ENCODE results near the gene IL3. TPM values are rescaled to one million over a fixed set of nuclear protein-coding genes. Genes with fewer than 3 reads are reported as not detected.

The IL3 gene
- total RNA-seq, 1 donor from 2014 or later = not detected

GRCh38 chr5:132056610-132057497 lies 3.6 kb upstream of the IL3 start:
- DNase-seq (ENCODE audit: low spot score) = peak; percentile 31

GRCh38 chr5:132057498-132058255 lies 2.8 kb upstream of the IL3 start:
- peak; percentile 32 for DNase-seq (ENCODE audit: low spot score)
- ATAC-seq = no peak

More at GRCh38 chr5:132056610-132057497, 3.6 kb upstream of the IL3 start:
- ATAC-seq = no peak

- DNase-seq (ENCODE audit: low spot score) (no peak), ATAC-seq (no peak)
Observed at GRCh38 chr5:132058646-132059042, 1.8 kb upstream of the IL3 start.

GRCh38 chr5:132059043-132059695 lies 1.3 kb upstream of the IL3 start:
- DNase-seq (ENCODE audit: low spot score) (peak; percentile 31), ATAC-seq (no peak)

DNA sequence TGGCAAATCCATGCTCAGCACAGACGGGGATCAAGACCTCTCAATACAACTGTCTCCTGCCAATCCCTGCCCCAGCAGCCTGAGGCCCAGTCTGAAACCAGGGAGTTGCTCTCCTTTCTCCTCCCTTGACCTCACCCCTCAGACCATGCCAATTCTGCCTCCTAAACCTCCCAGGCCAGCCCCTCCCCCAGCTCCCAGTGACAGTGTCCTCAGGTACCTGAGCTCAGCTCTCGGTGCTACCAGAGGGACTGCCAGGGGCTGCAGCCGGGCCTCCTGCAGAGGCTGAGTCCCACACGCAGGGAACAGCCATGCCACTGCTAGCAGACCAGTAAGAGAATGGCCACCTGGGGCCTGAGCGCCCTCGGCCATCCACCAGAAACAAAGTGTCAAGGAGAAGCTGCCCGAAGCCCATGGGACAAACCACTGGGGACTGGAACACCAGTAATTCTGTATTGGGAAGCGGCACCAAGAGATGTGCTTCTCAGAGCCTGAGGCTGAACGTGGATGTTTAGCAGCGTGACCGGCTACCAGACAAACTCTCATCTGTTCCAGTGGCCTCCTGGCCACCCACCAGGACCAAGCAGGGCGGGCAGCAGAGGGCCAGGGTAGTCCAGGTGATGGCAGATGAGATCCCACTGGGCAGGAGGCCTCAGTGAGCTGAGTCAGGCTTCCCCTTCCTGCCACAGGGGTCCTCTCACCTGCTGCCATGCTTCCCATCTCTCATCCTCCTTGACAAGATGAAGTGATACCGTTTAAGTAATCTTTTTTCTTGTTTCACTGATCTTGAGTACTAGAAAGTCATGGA lies 557 bp upstream of the IL3 start:
- DNase-seq (ENCODE audit: low spot score) (peak; percentile 31), ATAC-seq (no peak)

GRCh38 chr5:132063090-132063911 lies 2.8 kb downstream of the IL3 start:
- peak; percentile 88 for ATAC-seq
- peak; percentile 69 for DNase-seq (ENCODE audit: low spot score)

DNA sequence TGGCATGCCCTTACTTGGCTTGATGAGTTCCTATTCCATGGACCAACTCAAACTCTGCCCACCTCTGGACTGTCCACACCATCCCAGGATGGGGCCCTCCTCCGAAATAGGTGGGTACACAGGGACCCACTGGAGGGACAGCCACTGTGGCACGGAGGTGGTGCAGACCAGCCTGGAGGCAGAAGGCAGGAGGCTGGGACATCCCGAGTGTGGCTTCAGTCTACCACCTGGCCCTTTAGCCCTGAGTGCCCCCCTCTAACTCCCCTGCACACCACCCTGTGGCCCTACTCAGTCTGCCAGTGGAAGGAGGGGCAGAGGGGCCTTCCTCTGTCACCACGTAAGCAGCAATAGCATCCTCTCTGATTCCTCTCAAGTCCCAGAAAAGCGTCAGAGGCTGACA lies 3.7 kb downstream of the IL3 start:
- ATAC-seq (no peak), DNase-seq (ENCODE audit: low spot score) (no peak)

DNA sequence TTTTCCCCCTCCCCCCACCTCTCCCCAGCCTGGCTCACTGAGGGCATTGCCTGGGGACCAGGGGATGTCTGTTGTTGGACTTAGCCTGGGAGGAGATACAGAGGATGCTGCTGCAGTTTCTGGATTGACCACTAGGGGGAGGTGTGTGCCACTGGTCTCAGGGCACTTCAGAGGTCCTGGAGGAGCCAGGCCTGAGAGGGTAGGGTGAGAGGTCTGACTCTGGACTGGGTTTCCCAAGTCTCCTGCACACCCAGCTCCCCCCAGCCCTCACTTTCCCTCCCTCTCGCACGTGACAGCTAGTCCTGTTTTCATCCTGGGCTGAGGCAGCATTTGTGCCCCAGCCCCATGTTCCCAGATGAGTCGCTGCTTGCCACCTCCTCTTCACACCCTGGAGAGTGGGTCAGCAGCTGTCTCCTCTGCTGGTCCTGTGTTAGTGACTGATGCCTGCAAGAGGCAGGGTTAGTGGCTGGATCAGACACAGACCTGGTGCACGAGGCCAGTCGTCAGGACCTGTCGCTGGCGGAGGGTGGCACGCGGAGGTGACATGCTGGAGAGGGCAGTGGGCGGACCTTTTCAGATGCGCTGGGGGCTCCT lies 4.4 kb downstream of the IL3 start:
- ATAC-seq (peak; percentile 82), DNase-seq (ENCODE audit: low spot score) (peak; percentile 63)

DNA sequence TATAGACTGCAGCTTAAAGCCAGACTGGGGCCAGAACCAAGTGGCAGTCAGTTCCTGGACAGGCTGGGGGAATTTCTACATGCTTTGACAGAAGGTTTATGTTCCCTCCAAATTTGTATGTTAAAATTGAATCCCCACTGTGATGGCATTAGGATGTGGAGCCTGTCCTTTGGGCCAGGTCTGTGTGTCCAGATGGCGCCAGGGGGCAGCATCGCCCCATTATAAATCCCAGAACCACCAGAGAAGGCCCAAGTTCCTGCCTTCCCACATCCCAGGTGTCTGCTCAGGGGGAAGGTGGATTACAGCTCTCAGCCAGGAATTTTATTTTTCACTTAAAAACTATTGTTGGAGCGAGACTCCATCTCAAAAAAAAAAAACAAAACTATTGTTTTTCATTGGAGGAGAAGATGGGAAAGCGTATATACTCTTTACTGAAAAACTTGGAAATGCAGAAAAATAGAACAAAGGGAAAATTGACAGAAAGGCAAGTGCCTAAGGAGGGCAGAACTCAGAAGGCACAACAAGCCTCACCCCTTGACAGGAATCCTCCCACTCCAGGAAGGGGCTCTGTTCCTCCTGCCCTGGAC lies 5.0 kb downstream of the IL3 start:
- peak; percentile 41 for ATAC-seq

DNA sequence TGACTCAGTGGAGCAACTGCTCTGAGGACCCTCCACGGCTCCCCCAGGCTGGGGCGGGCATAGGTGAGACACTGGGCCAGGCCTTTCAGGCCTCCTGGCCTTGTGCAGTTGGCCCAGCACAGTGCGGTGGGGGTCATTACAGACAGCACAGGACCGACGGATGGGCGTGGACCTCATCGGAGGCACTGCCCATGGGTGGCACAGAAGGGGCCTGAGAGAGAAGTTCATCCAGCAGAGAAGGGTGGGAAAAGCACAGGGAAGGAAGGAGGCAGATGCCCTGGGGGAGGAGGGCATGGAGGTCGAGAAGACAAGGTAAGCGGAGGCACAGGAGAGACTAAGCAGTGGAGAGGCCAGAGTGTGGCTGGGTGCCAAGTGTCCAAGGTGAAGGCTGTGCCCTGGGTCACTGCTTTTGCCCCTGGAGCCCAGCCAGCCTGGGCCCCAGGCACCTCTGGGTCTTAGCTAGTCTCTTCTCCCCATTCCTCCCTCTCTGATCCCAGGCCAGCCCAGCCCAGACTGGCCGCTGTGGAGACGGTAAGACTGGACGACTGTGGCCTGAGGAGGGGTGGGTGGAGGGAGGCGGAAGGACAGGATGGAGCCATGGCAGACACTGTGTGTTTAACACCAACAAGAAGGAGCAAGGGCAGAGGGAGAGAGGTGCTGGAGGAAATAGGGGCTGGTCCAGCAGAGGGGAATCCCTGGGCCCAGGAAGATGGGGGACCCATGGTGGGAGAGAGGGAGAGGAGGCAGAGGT lies 5.7 kb downstream of the IL3 start:
- no peak for DNase-seq (ENCODE audit: low spot score)
- no peak for ATAC-seq

More for the DNA sequence above, 5.0 kb downstream of the IL3 start:
- DNase-seq (ENCODE audit: low spot score) = no peak

GRCh38 chr5:132066871-132067270 lies 6.4 kb downstream of the IL3 start:
- DNase-seq (ENCODE audit: low spot score) (no peak), ATAC-seq (no peak)

DNA sequence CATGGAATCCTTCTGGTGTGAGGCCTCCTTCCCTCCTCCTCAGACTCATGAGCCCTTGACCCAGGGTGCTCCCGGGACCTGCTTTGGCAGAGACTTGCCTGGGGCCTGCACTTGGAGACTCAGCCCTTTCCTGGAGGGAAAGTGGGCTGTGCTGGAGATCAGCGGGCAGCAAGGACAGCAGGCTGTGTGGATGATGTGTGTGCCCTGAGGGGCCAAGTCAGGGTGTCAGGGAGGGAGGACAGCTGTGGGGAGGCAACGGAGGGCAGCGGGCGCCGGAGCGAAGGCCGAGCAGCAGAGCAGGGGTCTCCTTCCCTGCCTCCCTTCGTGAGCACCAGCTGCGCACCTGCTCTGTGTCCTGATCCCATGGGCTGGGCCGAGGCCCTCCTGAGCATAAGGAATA lies 7.0 kb downstream of the IL3 start:
- DNase-seq (ENCODE audit: low spot score) (no peak), ATAC-seq (no peak)

DNA sequence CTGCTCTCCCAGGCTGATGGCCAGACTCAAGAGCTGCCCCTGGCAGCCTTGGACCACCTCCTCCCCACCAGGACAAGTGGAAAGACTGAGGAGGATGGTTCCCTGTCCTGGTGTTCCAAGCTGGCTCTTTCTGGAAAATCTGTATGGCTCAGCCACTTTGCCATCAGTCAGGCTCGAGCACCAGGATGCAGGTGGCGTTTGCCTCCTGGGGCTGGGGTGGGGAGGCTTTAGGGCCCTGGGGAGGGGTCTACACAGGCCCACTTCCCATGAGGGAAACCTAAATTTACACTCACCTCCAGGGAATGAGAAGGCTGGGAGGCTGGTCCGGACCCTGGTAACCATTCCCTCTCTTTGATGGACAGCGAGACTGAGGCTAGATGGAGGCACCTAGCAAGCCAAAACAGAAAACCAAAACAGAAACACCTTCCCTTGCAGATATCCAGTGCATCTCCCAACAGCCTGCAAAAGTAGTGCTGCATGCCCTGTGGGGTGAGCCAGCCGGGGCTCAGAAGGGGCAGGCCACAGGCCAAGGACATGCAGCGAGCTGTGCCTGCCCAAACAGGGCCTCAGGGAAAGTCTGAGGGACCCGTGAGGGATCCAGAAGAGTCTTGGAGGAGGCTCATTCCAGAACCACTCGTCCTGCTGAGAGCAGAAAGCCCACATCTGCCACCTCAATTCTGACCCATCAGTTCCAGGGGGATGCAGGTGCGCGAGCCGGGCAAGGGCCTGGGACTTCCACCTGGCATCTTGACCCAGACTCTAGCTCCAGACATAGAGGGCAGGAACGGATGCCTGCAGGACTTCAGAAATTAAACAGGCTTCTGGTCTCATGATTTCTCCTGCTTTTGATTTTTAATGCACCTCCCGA lies 7.7 kb downstream of the IL3 start:
- no peak for DNase-seq (ENCODE audit: low spot score)

GRCh38 chr5:132069561-132069960 lies 9.1 kb downstream of the IL3 start:
- ATAC-seq (no peak), DNase-seq (ENCODE audit: low spot score) (no peak)

More for the DNA sequence above, 7.7 kb downstream of the IL3 start:
- ATAC-seq = no peak

GRCh38 chr5:132069994-132070393 lies 9.5 kb downstream of the IL3 start:
- no peak for DNase-seq (ENCODE audit: low spot score)

DNA sequence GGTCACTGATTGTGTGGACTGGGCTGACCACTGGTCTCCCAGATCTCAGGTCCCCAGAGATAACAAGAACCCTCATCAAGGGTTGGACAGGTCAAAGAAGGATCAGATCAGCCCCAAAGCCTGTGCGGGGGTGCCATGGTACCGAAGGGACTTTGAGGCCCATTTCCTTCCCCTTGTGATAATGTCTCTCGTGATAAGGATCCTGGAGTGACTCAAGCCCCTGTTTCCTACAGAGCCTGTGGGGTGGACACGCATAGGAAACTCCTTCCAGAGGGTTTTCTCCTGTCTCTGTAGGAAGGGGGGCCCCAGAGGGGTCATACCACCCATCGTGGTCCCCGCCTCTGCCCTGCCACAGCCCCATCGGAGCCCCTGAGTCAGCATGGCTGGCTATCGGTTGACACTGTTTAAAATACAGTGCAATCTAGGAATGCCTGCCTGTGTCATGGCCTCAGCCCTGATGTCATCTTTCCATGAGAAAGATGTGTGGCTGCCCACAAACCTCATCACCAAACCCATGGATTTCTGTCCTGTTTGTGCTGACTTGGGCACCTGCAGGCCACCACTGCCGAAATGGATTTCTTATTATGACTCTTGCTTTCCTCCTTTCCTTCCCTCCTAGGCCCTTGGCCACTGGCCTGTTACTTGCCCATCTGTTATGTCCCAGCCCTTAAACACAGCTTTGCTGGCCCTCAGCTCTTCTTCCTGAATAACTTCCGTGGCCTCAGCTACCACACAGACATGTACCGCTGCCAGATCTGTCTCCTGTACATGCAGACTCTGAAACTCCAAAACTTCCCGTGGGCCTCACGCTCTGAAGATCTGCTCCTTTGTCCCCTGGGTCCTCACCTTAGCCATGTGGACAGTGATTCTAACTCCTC lies 10.2 kb downstream of the IL3 start:
- DNase-seq (ENCODE audit: low spot score) (no peak), ATAC-seq (no peak)

More at GRCh38 chr5:132069994-132070393, 9.5 kb downstream of the IL3 start:
- ATAC-seq = no peak

All from left lobe of liver (tissue), 2 donors.